ENCODE results near the gene OTUD5. TPM values are rescaled to one million over a fixed set of nuclear protein-coding genes. Genes with fewer than 3 reads are reported as not detected.
A peak's percentile ranks its signal among the peaks of the same experiment; 100 is the strongest.

The OTUD5 gene
- total RNA-seq, 1 donor from 2014 or later, result 48.8 TPM

DNA sequence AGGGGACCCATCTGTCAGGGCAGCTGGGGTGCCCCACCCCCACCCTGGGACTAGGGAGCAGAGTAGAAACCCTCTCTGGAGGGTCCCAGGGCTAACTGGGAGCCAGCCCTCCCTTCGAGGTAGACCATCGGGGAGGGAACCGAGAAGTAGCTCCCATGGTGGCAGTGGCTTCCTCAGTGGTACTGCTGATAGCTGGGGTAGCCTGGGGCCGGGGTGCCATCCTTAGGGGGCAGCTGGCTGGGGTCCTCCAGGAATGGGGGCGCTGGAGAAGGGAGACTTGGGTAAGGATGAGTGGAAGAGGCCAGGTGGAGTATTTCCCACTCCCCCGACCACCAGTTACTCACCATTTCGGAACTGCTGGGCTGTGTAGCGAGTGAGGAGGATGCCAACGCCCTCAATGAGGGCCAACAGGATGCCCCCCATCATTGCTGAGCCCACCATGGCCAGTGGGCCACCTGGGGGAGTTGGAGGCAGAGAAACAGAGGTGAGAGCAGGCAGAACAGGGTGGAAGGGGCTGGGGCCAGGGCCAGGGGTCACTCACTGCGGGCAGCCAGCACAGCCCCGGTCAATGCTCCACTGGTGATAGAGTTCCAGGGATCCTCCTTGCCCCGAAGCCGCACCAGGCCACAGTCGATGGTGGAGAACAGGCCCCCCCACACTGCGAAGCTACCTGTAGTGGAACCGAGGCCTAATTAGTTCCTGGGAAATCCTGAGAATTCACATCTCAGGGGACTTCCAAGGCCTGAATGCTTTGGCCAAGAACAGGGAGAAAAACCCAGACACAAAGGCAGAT, 63.7 kb downstream of the OTUD5 start:
- H3K27ac Mint-ChIP-seq (ENCODE audit: unreplicated experiment), result no peak overlapping the region
- H3K9me3 Mint-ChIP-seq (ENCODE audit: unreplicated experiment), result no peaks in the 10 kb centered on the region
- no peak for DNase-seq (ENCODE audit: low spot score)
- no peak overlapping the region for H3K4me3 Mint-ChIP-seq (ENCODE audit: unreplicated experiment)
- TF ChIP-seq, protein P1, sequence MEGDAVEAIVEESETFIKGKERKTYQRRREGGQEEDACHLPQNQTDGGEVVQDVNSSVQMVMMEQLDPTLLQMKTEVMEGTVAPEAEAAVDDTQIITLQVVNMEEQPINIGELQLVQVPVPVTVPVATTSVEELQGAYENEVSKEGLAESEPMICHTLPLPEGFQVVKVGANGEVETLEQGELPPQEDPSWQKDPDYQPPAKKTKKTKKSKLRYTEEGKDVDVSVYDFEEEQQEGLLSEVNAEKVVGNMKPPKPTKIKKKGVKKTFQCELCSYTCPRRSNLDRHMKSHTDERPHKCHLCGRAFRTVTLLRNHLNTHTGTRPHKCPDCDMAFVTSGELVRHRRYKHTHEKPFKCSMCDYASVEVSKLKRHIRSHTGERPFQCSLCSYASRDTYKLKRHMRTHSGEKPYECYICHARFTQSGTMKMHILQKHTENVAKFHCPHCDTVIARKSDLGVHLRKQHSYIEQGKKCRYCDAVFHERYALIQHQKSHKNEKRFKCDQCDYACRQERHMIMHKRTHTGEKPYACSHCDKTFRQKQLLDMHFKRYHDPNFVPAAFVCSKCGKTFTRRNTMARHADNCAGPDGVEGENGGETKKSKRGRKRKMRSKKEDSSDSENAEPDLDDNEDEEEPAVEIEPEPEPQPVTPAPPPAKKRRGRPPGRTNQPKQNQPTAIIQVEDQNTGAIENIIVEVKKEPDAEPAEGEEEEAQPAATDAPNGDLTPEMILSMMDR (IDR thresholded peaks at IDR 0.05; ENCODE audit: unreplicated experiment), result no peak
- peaks cover 11% of the 10 kb centered on the region for H3K4me1 Mint-ChIP-seq (ENCODE audit: unreplicated experiment)
- peaks cover 7% of the 10 kb centered on the region for H3K36me3 Mint-ChIP-seq (ENCODE audit: low read depth, unreplicated experiment)
- peaks cover 11% of the 10 kb centered on the region for H3K27me3 Mint-ChIP-seq (ENCODE audit: unreplicated experiment)

DNA sequence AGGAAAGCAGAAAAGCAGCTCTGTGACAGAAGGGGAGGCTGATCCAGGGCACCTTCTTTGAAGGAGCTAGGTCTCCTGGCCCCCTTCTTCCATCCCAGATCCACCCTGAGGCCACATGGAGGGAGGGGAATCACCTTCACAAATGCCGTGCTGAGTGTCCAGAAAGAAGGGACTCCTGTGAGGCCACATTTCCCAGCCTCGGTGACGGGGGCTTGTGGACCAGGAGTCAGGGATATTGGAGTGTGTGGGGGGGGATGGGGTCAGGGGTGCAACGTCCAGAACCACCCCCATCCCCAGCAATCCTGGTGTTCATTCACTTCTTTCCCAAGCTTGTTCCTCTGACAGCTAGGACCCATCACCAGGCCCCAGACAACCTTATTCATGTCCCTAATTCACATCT, 64.5 kb downstream of the OTUD5 start:
- TF ChIP-seq, protein P1 (IDR thresholded peaks at IDR 0.05; ENCODE audit: unreplicated experiment), result no peak
- DNase-seq (ENCODE audit: low spot score), result no peak
- Mint-ChIP-seq H3K27me3 (ENCODE audit: unreplicated experiment) (peaks cover 11% of the 10 kb centered on the region), H3K9me3 (ENCODE audit: unreplicated experiment) (no peaks in the 10 kb centered on the region), H3K4me1 (ENCODE audit: unreplicated experiment) (peaks cover 11% of the 10 kb centered on the region), H3K4me3 (ENCODE audit: unreplicated experiment) (no peak overlapping the region), H3K27ac (ENCODE audit: unreplicated experiment) (no peak overlapping the region), H3K36me3 (ENCODE audit: low read depth, unreplicated experiment) (peaks cover 7% of the 10 kb centered on the region)

DNA sequence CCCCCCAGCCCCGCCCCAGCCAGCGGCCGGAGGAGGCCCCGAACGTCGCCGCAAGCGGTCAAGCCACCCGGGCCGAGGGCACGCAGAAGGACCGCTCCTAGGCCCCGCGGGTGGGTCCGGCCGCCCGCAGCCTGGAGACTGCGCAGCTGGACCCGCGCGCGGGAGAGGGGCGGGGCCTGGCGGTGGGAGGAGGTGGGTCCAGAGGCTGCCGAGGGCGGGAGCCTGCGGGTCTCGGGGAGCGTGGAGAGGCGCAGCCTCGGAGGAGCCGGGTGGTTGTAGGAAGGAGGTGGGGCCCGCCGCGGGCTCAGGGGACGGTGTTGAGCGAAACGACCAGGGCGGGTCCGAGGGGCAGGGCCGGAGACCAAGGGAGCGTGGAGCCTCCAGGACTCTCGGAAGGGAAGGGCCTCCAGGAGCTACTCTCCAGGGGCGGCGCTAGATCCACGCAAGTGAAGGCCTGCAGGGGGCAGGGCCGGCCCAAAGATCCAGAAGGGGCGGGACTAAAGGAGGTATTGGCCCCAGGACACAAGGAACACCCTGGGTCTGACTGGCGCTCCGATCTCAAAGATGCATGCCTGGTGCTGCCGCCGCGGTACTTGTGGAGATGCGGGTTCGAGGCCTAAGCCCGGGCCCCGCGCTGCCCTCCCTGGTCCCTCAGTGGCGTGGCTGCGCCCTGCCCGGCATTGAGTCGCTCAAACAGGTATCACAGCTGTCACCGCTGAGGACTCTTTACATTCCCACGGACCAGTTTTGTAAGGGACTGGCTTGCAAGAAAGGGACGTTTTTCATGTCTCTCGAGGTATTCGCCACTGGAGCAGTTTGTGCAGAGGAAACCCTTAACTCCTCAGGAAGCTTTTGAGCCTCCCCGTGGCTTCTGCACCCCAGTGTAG, 65.8 kb downstream of the OTUD5 start:
- TF ChIP-seq, protein P1 (IDR thresholded peaks at IDR 0.05; ENCODE audit: unreplicated experiment), result no peak
- peaks cover 7% of the 10 kb centered on the region for H3K36me3 Mint-ChIP-seq (ENCODE audit: low read depth, unreplicated experiment)
- H3K27ac Mint-ChIP-seq (ENCODE audit: unreplicated experiment), result no peak overlapping the region
- peak; percentile 72 for DNase-seq (ENCODE audit: low spot score)
- peak overlapping the region; percentile 51 for H3K4me3 Mint-ChIP-seq (ENCODE audit: unreplicated experiment)
- H3K9me3 Mint-ChIP-seq (ENCODE audit: unreplicated experiment), result no peaks in the 10 kb centered on the region
- peaks cover 5% of the 10 kb centered on the region for H3K27me3 Mint-ChIP-seq (ENCODE audit: unreplicated experiment)
- H3K4me1 Mint-ChIP-seq (ENCODE audit: unreplicated experiment), result peaks cover 9% of the 10 kb centered on the region

DNA sequence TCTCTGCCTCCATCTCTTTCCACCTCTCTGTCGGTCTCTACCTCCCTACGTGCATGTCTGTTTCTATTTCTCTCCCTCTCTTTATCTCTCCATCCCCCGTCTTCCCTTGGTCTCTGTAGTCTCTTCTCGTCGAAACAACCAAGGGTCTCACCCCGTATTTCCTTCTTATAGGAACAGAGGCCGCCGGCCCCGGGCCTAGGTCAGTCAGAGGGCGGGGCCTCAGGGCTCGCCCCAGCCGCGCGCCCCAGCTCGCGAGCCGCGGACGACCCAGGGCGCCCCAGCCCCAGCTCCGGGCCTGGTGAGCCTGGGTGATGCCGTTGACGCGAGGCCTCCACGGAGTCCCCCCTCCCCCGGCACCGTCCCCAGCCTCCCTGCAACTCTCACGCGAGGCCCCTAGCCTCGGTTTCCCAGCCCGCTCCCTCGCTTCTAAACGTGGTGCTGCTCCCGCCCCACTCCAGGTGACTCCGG, 66.4 kb downstream of the OTUD5 start:
- Mint-ChIP-seq H3K27ac (ENCODE audit: unreplicated experiment) (no peak overlapping the region), H3K9me3 (ENCODE audit: unreplicated experiment) (no peaks in the 10 kb centered on the region), H3K4me1 (ENCODE audit: unreplicated experiment) (peaks cover 9% of the 10 kb centered on the region), H3K4me3 (ENCODE audit: unreplicated experiment) (peak overlapping the region; percentile 87), H3K36me3 (ENCODE audit: low read depth, unreplicated experiment) (peaks cover 7% of the 10 kb centered on the region), H3K27me3 (ENCODE audit: unreplicated experiment) (peaks cover 5% of the 10 kb centered on the region)
- DNase-seq (ENCODE audit: low spot score), result peak; percentile 10
- TF ChIP-seq, protein P1 (IDR thresholded peaks at IDR 0.05; ENCODE audit: unreplicated experiment), result no peak

Measured in endothelial cell (in vitro differentiated cells).